Psoas muscle (tissue), 8 donors: ENCODE measurements around the gene SLC9B1. TPM values are rescaled to one million over a fixed set of nuclear protein-coding genes. Genes with fewer than 3 reads are reported as not detected.

ENCODE experiments used
- ATAC-seq, 4 donors: fragments of 200-7000 bp; cut with Tn5 transposase; one replicate each; pipeline ENCODE4 v1.9.1; 2020; ENCODE audit warnings: moderate library complexity in 3 of 4, mild to moderate bottlenecking in 2 of 4
- DNase-seq, 2 donors: peaks; one replicate each; pipeline ENCODE4 v3.0.0-alpha.2; 2020
- H3K27ac ChIP-seq: fragments of 200-600 bp; one replicate; pipeline ENCODE4 v1.8.0; 2022
- H3K27me3 ChIP-seq, 3 donors: fragments of 200-600 bp in 1 of 3; one replicate each; pipeline versions ENCODE4 v1.6.1 to v1.8.0; 2013 to 2022; ENCODE audit warnings: low read length in 2 of 3, mild to moderate bottlenecking in 2 of 3, moderate library complexity in 1 of 3; ENCODE audit not compliant: insufficient read depth in 3 of 3
- H3K36me3 ChIP-seq, 2 donors: fragments of 200-600 bp in 1 of 2; one replicate each; pipeline versions ENCODE4 v1.6.1 to v1.8.0; 2013 to 2022; ENCODE audit warnings: low read depth in 1 of 2, mild to moderate bottlenecking in 1 of 2, moderate library complexity in 1 of 2; ENCODE audit not compliant: insufficient read depth in 1 of 2
- H3K4me1 ChIP-seq: fragments of 200-600 bp; one replicate; pipeline ENCODE4 v1.8.0; 2022
- H3K4me3 ChIP-seq: fragments of 200-600 bp; one replicate; pipeline ENCODE4 v1.8.0; 2022; ENCODE audit warnings: mild to moderate bottlenecking
- H3K9me3 ChIP-seq: fragments of 200-600 bp; one replicate; pipeline ENCODE4 v1.8.0; 2022
- WGBS, 3 donors: extraction: QIAGEN DNeasy Blood & Tissue Kit; methylation state at CpG; one replicate each; pipeline versions ENCODE4 v1.1.6 to v1.1.7; 2013; 5-methylcytosine and 5-hydroxymethylcytosine counted together
- intact Hi-C, 2 donors: fragments of 100-400 bp; cut with DNase I; formaldehyde crosslinking; loops; one replicate each; pipeline versions ENCODE4 v1.11.0 to v1.14.2; 2022
- polyA plus RNA-seq, 3 donors: library from polyadenylated mRNA; stranded (reverse); fragments of 200-250 nt; gene quantifications; one replicate each; pipeline ENCODE4 v1.2.3, GENCODE V29; 2013
- total RNA-seq, 4 donors: library from RNA; stranded (reverse); fragmentation: NEBNext Ultra II Directional in 2 of 4; extraction: Animal tissue kit (Norgen Biotek cat#: 25700) in 2 of 4; gene quantifications; one replicate each; pipeline versions ENCODE4 v1.2.1 to v1.2.4, GENCODE V29; 2021 to 2023
- TF ChIP-seq, protein P1 (sequence below): fragments of 200-600 bp; IDR thresholded peaks from one replicate; pipeline ENCODE4 v1.8.0; 2022; ENCODE audit warnings: antibody characterized with exemption
- donor health status: healthy with polysubstance abuse.
- donor health status: DM: no; HTN: no; CAD: no; lungs with moderate emphysema.
- donor health status: Bipolar disorder and iron deficiency.
- donor health status: healthy.
- donor health status: DM: yes; HTN: yes; CAD: no.
- donor health status: DM: no; HTN: no; CAD: no.
- donor health status: DM: no; HTN: no; CAD: no.
- donor health status: DM: yes; HTN: yes; CAD: no.

SLC9B1 gene
- total and polyA plus RNA-seq, 7 donors, result 0.06 to 1.6 (median 0.91) TPM; not detected in 3

DNA sequence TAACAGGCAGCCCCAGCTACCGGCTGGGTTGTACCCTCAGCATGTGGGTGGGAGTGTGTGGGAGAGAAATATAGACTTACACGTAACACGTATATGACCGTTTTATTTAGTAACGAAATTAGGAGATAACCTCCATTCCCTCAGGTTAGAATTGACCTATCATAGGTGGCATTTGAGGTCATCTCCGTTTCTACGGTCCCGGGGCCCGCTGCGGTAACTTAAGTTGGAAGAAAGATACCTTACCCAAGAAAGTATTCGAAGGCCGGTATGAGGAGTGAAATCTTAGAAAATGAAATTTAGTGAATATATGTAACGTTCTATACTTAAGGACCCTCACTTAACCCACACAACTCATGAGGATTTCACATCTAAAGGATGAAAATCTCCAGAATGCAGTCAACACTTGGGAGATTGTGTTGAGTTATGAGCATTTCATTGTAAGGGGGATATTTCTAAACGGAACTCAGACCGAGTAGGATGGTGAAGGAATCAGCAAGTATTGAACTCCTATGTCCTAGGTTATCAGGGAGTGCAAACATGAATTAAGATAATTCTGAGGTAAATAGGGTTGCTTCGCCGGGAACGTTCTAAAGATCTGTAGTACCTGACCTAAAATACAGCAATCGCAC lies 149.8 kb downstream of the SLC9B1 start:
- intact Hi-C loops, result loop anchor here (2.0 to 10.0 kb wide), 4 partner anchors 41 to 225 kb away; partner anchors contain the start of genes BDH2 (in 1 of the 2), MANBA (in 1 of the 2) and UBE2D3 (in 1 of the 2)
- Histone ChIP-seq H3K36me3 (no peaks in the 10 kb centered on the region), H3K4me3 (peak overlapping the region; percentile 82), H3K27ac (peak overlapping the region; percentile 91), H3K9me3 (no peaks in the 10 kb centered on the region), H3K4me1 (peaks cover 20% of the 10 kb centered on the region), H3K27me3 (no peaks in the 10 kb centered on the region)
- TF ChIP-seq, protein P1, sequence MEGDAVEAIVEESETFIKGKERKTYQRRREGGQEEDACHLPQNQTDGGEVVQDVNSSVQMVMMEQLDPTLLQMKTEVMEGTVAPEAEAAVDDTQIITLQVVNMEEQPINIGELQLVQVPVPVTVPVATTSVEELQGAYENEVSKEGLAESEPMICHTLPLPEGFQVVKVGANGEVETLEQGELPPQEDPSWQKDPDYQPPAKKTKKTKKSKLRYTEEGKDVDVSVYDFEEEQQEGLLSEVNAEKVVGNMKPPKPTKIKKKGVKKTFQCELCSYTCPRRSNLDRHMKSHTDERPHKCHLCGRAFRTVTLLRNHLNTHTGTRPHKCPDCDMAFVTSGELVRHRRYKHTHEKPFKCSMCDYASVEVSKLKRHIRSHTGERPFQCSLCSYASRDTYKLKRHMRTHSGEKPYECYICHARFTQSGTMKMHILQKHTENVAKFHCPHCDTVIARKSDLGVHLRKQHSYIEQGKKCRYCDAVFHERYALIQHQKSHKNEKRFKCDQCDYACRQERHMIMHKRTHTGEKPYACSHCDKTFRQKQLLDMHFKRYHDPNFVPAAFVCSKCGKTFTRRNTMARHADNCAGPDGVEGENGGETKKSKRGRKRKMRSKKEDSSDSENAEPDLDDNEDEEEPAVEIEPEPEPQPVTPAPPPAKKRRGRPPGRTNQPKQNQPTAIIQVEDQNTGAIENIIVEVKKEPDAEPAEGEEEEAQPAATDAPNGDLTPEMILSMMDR, result no peak
- 12 to 15% (median 13%) methylated on average over 19 of the region's 19 CpGs for WGBS, 3 donors
- DNase-seq (no peak), ATAC-seq (peak in 1 of 4 donors; percentile 8)

DNA sequence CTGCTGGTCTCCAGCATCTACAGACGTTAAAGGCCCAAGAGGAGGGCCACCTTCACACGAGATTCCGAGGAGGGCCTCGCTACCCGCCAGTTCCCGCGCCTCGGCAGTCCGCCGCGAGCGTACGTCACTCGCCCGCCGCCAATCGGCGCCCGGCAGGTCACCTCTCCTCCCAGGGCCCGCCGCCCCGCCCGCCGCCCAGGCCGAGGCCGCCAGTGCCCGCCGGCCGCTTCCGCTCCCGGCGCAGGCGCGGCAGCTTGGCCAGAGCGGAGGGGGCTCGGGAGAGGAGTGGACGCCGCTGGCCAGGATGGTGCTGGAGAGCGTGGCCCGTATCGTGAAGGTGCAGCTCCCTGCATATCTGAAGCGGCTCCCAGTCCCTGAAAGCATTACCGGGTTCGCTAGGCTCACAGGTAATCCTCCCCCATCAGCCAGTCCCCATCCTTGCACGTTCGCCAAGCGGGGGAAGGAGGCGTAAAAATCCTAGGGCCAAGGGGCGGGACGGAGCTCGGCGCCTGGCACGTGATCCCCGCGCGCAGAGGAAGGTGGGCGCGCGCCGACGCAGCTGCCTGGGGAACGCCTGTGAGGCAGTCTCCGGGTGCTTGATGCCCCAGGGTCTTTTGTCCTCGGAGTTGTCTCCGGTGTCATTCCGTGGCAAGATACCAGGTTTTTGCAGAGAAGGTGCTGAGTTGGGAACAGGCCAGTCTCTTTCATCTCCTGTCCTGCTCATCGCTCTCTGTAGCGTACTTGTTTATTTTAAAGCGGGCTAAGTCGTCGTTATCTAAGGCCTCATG lies 150.5 kb downstream of the SLC9B1 start, which contains the start of gene CISD2:
Gene CISD2 (plus strand): TSS at position 212 of the 788 bp plus-strand sequence. CDS start 93 bp downstream, at position 305.
- H3K4me3 ChIP-seq, result peak within 1 kb of the TSS; percentile 82
- peak within 1 kb of the TSS; percentile 91 for H3K27ac ChIP-seq
- ATAC-seq, result peak; percentile 97 to 98 (median 98)
- intact Hi-C loops, result loop anchor here (2.0 to 10.0 kb wide), 4 partner anchors 40 to 226 kb away; partner anchors contain the start of genes BDH2 (in 1 of the 2), MANBA (in 1 of the 2) and UBE2D3 (in 1 of the 2)
- H3K9me3 ChIP-seq, result no peaks in the 10 kb centered on the region
- TF ChIP-seq, protein P1, result no peak
- H3K36me3 ChIP-seq, result no peaks in the 10 kb centered on the region
- H3K4me1 ChIP-seq, result peaks cover 20% of the 10 kb centered on the region
- 0% methylated on average over 64 to 71 of the region's 71 CpGs for WGBS, 3 donors
- peak; percentile 92 to 95 for DNase-seq
- H3K27me3 ChIP-seq, result no peaks in the 10 kb centered on the region

DNA sequence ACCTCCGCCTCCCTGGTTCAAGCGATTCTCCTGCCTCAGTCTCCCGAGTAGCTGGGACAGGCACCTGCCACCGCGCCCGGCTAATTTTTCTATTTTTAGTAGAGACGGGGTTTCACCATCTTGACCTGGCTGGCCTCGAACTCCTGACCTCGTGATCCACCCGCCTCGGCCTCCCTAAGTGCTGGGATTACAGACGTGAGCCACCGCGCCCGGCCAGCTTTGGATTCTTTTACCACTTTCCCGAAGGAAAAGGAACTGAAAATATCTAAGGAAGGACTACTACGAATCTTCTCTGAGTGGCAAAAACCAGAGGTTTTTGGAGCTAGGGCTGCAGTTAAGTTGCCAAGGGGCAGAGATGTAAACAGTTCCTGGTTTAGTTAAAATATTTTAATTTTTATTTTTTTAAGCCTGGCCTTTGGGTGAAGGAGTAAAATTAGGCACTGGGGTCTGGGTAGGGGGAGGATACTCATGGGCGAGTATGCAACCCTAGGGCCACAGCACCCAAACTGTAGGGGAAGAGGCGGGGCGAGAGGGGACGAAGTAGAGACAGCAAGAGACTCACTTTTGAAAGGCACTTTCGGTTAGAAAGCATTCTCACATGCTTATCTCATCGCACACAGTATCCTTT lies 151.2 kb downstream of the SLC9B1 start:
- peaks cover 20% of the 10 kb centered on the region for H3K4me1 ChIP-seq
- intact Hi-C loops, result loop anchor here (2.0 to 10.0 kb wide), 4 partner anchors 39 to 227 kb away; partner anchors contain the start of genes BDH2 (in 1 of the 2), MANBA (in 1 of the 2) and UBE2D3 (in 1 of the 2)
- ATAC-seq, result peak; percentile 39 to 62 (median 52)

More for the DNA sequence above, 151.2 kb downstream of the SLC9B1 start:
- H3K27ac ChIP-seq, result peak overlapping the region; percentile 91
- peak; percentile 18 to 60 for DNase-seq
- H3K9me3 ChIP-seq, result no peaks in the 10 kb centered on the region
- H3K36me3 ChIP-seq, result no peaks in the 10 kb centered on the region
- no peaks in the 10 kb centered on the region for H3K27me3 ChIP-seq
- TF ChIP-seq, protein P1, result no peak
- H3K4me3 ChIP-seq, result peak overlapping the region; percentile 82
- WGBS, 3 donors, result 7 to 11% (median 10%) methylated on average over 22 to 23 of the region's 23 CpGs
